Panc1 (cell line): ENCODE results near the gene RSRC2.

Source experiments
- POLR2AphosphoS5 ChIP-seq: IDR thresholded peaks from 2 replicates; pipeline ENCODE4 v1.6.1; 2012; ENCODE audit warnings: mild to moderate bottlenecking, low read depth, low read length, moderate library complexity
- SIN3A ChIP-seq: IDR thresholded peaks from 2 replicates; pipeline ENCODE4 v1.6.1; 2012; ENCODE audit warnings: low read depth, mild to moderate bottlenecking, low read length, moderate library complexity, borderline replicate concordance; ENCODE audit not compliant: insufficient read depth
- TF ChIP-seq, protein P1 (sequence below): fragments of 450-650 bp; IDR thresholded peaks from 2 replicates; pipeline ENCODE4 v1.5.1; 2017; ENCODE audit warnings: mild to moderate bottlenecking
- TF ChIP-seq, protein P2 (sequence below), 2 experiments: IDR thresholded peaks; 2 replicates each; pipeline ENCODE4 v1.6.1; 2011 to 2012; ENCODE audit warnings: low read depth in 2 of 2, control low read depth in 1 of 2, low read length in 1 of 2, mild to moderate bottlenecking in 1 of 2, moderate library complexity in 1 of 2; ENCODE audit not compliant: insufficient read depth in 1 of 2

- no peak for TF ChIP-seq POLR2AphosphoS5
- TF ChIP-seq, protein P1, sequence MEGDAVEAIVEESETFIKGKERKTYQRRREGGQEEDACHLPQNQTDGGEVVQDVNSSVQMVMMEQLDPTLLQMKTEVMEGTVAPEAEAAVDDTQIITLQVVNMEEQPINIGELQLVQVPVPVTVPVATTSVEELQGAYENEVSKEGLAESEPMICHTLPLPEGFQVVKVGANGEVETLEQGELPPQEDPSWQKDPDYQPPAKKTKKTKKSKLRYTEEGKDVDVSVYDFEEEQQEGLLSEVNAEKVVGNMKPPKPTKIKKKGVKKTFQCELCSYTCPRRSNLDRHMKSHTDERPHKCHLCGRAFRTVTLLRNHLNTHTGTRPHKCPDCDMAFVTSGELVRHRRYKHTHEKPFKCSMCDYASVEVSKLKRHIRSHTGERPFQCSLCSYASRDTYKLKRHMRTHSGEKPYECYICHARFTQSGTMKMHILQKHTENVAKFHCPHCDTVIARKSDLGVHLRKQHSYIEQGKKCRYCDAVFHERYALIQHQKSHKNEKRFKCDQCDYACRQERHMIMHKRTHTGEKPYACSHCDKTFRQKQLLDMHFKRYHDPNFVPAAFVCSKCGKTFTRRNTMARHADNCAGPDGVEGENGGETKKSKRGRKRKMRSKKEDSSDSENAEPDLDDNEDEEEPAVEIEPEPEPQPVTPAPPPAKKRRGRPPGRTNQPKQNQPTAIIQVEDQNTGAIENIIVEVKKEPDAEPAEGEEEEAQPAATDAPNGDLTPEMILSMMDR, result no peak
- no peak for TF ChIP-seq SIN3A
- TF ChIP-seq, protein P2, sequence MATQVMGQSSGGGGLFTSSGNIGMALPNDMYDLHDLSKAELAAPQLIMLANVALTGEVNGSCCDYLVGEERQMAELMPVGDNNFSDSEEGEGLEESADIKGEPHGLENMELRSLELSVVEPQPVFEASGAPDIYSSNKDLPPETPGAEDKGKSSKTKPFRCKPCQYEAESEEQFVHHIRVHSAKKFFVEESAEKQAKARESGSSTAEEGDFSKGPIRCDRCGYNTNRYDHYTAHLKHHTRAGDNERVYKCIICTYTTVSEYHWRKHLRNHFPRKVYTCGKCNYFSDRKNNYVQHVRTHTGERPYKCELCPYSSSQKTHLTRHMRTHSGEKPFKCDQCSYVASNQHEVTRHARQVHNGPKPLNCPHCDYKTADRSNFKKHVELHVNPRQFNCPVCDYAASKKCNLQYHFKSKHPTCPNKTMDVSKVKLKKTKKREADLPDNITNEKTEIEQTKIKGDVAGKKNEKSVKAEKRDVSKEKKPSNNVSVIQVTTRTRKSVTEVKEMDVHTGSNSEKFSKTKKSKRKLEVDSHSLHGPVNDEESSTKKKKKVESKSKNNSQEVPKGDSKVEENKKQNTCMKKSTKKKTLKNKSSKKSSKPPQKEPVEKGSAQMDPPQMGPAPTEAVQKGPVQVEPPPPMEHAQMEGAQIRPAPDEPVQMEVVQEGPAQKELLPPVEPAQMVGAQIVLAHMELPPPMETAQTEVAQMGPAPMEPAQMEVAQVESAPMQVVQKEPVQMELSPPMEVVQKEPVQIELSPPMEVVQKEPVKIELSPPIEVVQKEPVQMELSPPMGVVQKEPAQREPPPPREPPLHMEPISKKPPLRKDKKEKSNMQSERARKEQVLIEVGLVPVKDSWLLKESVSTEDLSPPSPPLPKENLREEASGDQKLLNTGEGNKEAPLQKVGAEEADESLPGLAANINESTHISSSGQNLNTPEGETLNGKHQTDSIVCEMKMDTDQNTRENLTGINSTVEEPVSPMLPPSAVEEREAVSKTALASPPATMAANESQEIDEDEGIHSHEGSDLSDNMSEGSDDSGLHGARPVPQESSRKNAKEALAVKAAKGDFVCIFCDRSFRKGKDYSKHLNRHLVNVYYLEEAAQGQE (IDR thresholded peaks at IDR 0.05; ENCODE audit: insufficient read depth in 1 of 2, low read depth in 2 of 2, low read length in 1 of 2), result no peak
Observed at GRCh38 chr12:122458105-122459035, 68.4 kb downstream of the RSRC2 start.
